ENCODE measurements around the gene THBS3.

The THBS3 gene

GRCh38 chr1:155254228-155254713 is 46.6 kb upstream of the THBS3 start:
- peaks cover 25% of the 10 kb centered on the region for H3K36me3 ChIP-seq (ENCODE audit: low read depth)
- TF ChIP-seq, protein P1, sequence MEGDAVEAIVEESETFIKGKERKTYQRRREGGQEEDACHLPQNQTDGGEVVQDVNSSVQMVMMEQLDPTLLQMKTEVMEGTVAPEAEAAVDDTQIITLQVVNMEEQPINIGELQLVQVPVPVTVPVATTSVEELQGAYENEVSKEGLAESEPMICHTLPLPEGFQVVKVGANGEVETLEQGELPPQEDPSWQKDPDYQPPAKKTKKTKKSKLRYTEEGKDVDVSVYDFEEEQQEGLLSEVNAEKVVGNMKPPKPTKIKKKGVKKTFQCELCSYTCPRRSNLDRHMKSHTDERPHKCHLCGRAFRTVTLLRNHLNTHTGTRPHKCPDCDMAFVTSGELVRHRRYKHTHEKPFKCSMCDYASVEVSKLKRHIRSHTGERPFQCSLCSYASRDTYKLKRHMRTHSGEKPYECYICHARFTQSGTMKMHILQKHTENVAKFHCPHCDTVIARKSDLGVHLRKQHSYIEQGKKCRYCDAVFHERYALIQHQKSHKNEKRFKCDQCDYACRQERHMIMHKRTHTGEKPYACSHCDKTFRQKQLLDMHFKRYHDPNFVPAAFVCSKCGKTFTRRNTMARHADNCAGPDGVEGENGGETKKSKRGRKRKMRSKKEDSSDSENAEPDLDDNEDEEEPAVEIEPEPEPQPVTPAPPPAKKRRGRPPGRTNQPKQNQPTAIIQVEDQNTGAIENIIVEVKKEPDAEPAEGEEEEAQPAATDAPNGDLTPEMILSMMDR (IDR thresholded peaks at IDR 0.05; ENCODE audit: poor library complexity, severe bottlenecking) = no peak
- peak overlapping the region; percentile 57 for H3K4me3 ChIP-seq (ENCODE audit: severe bottlenecking)
- ATAC-seq (ENCODE audit: low read depth) (no peak; the same call in none of the 3 replicates), DNase-seq (ENCODE audit: low spot score) (no peak)
- H3K27me3 ChIP-seq (ENCODE audit: insufficient read depth, poor library complexity, severe bottlenecking) = no peaks in the 10 kb centered on the region
- no peaks in the 10 kb centered on the region for H3K9me3 ChIP-seq (ENCODE audit: severe bottlenecking)
- H3K4me1 ChIP-seq (ENCODE audit: insufficient read depth, poor library complexity, severe bottlenecking) = peaks cover 5% of the 10 kb centered on the region
- peak overlapping the region; percentile 65 for H3K27ac ChIP-seq (ENCODE audit: poor library complexity, severe bottlenecking)

GRCh38 chr1:155253797-155254196 is 46.1 kb upstream of the THBS3 start:
- peaks cover 29% of the 10 kb centered on the region for H3K36me3 ChIP-seq (ENCODE audit: low read depth)
- no peaks in the 10 kb centered on the region for H3K27me3 ChIP-seq (ENCODE audit: insufficient read depth, poor library complexity, severe bottlenecking)
- ATAC-seq (ENCODE audit: low read depth) (peak; percentile 15; the same call in 1 of the 3 replicates), DNase-seq (ENCODE audit: low spot score) (no peak)
- peak overlapping the region; percentile 65 for H3K27ac ChIP-seq (ENCODE audit: poor library complexity, severe bottlenecking)
- TF ChIP-seq, protein P1 (IDR thresholded peaks at IDR 0.05; ENCODE audit: poor library complexity, severe bottlenecking) = no peak
- no peaks in the 10 kb centered on the region for H3K9me3 ChIP-seq (ENCODE audit: severe bottlenecking)
- H3K4me3 ChIP-seq (ENCODE audit: severe bottlenecking) = peak overlapping the region; percentile 57
- H3K4me1 ChIP-seq (ENCODE audit: insufficient read depth, poor library complexity, severe bottlenecking) = peaks cover 5% of the 10 kb centered on the region

DNA sequence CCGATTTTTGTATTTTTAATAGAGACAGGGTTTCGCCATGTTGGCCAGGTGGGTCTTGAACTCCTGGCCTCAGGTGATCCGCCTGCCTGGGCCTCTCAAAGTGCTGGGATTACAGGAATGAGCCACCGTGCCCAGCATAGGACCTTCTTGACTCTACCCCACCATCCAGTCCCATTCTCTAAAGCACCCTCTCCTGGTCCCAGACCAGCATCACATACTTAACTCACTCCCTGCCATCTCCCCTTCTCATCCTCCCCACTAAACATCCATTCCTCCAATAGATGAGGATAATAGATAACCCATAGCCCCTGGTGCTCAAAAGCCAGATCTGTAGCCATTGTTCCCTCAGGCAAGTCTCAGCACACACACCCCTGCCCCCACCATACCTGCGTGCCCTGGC is 45.5 kb upstream of the THBS3 start:
- Histone ChIP-seq H3K27me3 (ENCODE audit: insufficient read depth, poor library complexity, severe bottlenecking) (no peaks in the 10 kb centered on the region), H3K36me3 (ENCODE audit: low read depth) (peaks cover 29% of the 10 kb centered on the region), H3K4me3 (ENCODE audit: severe bottlenecking) (peak overlapping the region; percentile 57), H3K9me3 (ENCODE audit: severe bottlenecking) (no peaks in the 10 kb centered on the region), H3K27ac (ENCODE audit: poor library complexity, severe bottlenecking) (peak overlapping the region; percentile 65), H3K4me1 (ENCODE audit: insufficient read depth, poor library complexity, severe bottlenecking) (peaks cover 5% of the 10 kb centered on the region)
- DNase-seq (ENCODE audit: low spot score) (no peak), ATAC-seq (ENCODE audit: low read depth) (no peak)
- TF ChIP-seq, protein P1 (IDR thresholded peaks at IDR 0.05; ENCODE audit: poor library complexity, severe bottlenecking) = no peak

DNA sequence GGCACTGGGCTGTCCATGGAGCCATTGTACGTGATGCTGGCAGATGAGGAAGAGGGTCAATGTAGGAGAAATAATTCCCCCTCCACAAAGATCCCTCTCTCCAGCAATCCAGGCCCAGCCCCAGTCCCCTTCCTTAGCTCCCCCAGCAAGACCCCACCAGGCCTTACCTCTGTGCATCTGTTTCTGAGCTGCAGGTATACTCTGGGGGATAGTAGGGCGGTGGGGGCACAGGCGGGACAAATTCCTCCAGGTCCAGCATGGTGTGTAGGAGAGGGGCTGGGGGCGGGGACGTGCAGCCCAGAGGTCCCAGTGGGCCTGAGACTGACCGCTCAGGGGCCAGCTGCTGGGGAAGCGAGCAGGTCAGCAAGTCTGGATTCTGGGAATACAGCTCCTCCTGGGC is 43.9 kb upstream of the THBS3 start:
- Histone ChIP-seq H3K4me3 (ENCODE audit: severe bottlenecking) (no peak overlapping the region), H3K36me3 (ENCODE audit: low read depth) (peaks cover 38% of the 10 kb centered on the region), H3K27ac (ENCODE audit: poor library complexity, severe bottlenecking) (no peak overlapping the region), H3K9me3 (ENCODE audit: severe bottlenecking) (no peaks in the 10 kb centered on the region), H3K27me3 (ENCODE audit: insufficient read depth, poor library complexity, severe bottlenecking) (no peaks in the 10 kb centered on the region), H3K4me1 (ENCODE audit: insufficient read depth, poor library complexity, severe bottlenecking) (peaks cover 5% of the 10 kb centered on the region)
- TF ChIP-seq, protein P1 (IDR thresholded peaks at IDR 0.05; ENCODE audit: poor library complexity, severe bottlenecking) = no peak
- ATAC-seq (ENCODE audit: low read depth) (no peak), DNase-seq (ENCODE audit: low spot score) (no peak)

DNA sequence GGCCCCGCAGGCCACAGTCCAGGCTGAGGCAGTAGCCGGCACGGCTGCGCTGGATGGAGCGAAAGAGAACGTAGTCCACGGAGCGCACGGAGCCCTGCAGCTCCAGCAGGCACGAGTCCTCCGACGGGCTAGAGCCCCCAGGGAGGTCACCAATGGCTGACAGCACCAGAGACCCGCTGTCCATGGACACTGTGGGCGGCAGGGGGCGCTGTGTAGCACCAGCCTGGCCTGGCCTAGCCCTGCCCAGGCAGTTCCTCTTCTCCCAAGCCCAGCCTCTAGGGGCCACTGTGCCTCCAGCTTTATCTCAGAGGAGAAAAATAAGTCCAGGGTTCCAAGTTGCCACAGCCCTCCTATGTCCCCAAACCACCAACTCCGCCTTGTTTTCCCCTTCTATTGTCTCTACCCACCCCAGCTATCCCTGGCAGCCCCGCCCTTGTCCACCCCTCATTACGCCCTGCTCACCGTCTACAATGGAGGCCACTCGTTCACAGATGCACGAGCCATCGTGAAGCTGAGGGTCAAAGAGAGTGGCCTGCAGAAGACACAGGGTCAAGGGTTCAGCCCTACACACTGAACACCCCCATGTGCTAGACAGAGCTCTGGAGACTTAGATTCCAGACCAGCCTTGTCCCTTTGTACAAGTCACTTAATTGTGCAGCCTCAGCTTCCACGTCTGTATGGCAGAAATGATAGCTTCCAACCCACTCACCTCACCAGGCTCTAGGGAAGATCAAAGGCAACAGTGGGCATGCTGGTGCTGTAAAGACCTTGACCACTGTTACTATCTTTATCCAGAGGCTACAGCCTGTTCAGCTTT is 43.1 kb upstream of the THBS3 start:
- ATAC-seq (ENCODE audit: low read depth) = peak; percentile 79
- Histone ChIP-seq H3K9me3 (ENCODE audit: severe bottlenecking) (no peaks in the 10 kb centered on the region), H3K27me3 (ENCODE audit: insufficient read depth, poor library complexity, severe bottlenecking) (no peaks in the 10 kb centered on the region), H3K36me3 (ENCODE audit: low read depth) (peaks cover 38% of the 10 kb centered on the region), H3K4me1 (ENCODE audit: insufficient read depth, poor library complexity, severe bottlenecking) (peaks cover 5% of the 10 kb centered on the region), H3K27ac (ENCODE audit: poor library complexity, severe bottlenecking) (no peak overlapping the region), H3K4me3 (ENCODE audit: severe bottlenecking) (no peak overlapping the region)
- TF ChIP-seq, protein P1 (IDR thresholded peaks at IDR 0.05; ENCODE audit: poor library complexity, severe bottlenecking) = peak; percentile 98
- no peak for DNase-seq (ENCODE audit: low spot score)
